ENCODE measurements around the gene GALNT9. TPM values are rescaled to one million over a fixed set of nuclear protein-coding genes. Genes with fewer than 3 reads are reported as not detected.

The GALNT9 gene
- total and polyA plus RNA-seq, 2 donors (not counting 1 experiment from before 2014, with no cell fraction given) = 0.71 to 2.4 TPM

DNA sequence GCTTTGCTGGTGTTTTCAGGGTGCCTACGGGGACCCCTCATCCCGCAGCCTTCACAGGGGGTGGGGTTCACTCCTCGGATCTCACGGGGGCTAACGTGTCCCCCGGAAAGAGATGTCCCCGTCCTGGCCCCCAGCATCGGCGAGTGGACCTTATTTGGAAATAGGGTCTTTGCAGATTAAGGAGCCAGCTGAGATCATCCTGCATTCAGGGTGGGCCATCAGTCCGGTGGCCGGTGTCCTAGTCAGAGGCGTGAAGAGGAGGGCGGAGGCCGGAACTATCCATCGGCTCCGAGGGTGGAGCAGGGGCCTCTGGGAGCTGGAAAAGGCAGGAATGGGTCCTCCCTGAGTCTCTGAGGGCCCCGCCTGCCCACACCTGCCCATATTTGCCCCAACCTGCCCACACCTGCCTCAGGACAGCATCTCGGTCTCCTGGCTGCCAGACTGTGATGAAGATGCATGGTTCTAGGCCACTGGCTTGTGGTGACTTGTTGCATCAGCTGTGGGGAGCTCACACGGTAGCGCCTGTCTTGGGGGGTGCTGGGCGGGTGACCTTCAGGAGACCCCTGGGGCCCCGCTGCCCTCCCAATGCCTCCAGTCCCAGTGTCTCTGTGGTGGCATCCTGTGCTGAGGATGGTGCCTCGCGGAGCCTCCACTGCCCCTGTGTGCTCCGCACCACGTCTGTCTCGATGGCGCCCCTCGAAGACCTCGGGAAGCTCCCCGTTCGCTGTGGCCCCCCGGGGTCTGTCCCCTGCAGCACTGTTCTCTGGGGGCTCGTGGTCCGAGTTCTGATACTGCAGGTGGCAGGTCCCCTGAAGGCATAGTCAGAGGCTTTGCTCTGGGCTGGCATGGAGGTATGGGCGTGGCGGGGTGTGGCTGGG lies 170.5 kb downstream of the GALNT9 start:
- no peaks in the 10 kb centered on the region for H3K27me3 Mint-ChIP-seq
- WGBS (ENCODE audit: insufficient coverage) = 94% methylated on average over 34 of the region's 37 CpGs
- Histone ChIP-seq H4K20me1 (ENCODE audit: control insufficient read depth, insufficient read depth, low read length, poor library complexity, severe bottlenecking) (no peaks in the 10 kb centered on the region), H3K4me3 (ENCODE audit: control extremely low read depth in 1 of 5, extremely low read depth in 1 of 5, insufficient read depth in 1 of 5, low read depth in 2 of 5, low read length in 4 of 5) (no peak overlapping the region), H3K9ac (ENCODE audit: low read length) (no peak overlapping the region), H3K27me3 (replicated peaks in 1 of 4; ENCODE audit: control extremely low read depth in 1 of 4, control insufficient read depth in 3 of 4, insufficient read depth in 4 of 4, low read length in 3 of 4) (no peaks in the 10 kb centered on the region), H3K4me2 (replicated peaks; ENCODE audit: low read depth, low read length, poor library complexity, severe bottlenecking) (no peak overlapping the region), H3K36me3 (replicated peaks in 1 of 2; ENCODE audit: control extremely low read depth in 1 of 2, control insufficient read depth in 1 of 2, extremely low read depth in 1 of 2, insufficient read depth in 2 of 2, low read length in 1 of 2) (peaks cover 7 to 22% of the 10 kb centered on the region in 2 experiments), H3K79me2 (ENCODE audit: control insufficient read depth, insufficient read depth, low read length) (peaks cover under 1% of the 10 kb centered on the region), H3K4me1 (ENCODE audit: control insufficient read depth in 2 of 2, insufficient read depth in 2 of 2, low read length in 2 of 2) (peaks cover 3 to 8% of the 10 kb centered on the region in 2 donors), H3K27ac (ENCODE audit: low read length in 2 of 2) (no peak overlapping the region), H2AFZ (ENCODE audit: insufficient read depth, low read depth, low read length, poor library complexity, severe bottlenecking) (no peak overlapping the region), H3K9me3 (ENCODE audit: control extremely low read depth in 1 of 3, control insufficient read depth in 2 of 3, insufficient read depth in 1 of 3, low read length in 2 of 3) (peaks cover 0 to 20% (median 0%) of the 10 kb centered on the region in 3 donors)
- POLR2A ChIA-PET = no interaction called here
- intact Hi-C loops (cut with micrococcal nuclease) = no loop called here
- no peaks in the 10 kb centered on the region for H3K9me3 Mint-ChIP-seq (ENCODE audit: insufficient read depth)
- ATAC-seq (ENCODE audit: low read depth) (no peak), DNase-seq (no peak)
- H3K27ac Mint-ChIP-seq = no peak overlapping the region
- no peak overlapping the region for H3K4me3 Mint-ChIP-seq
- CTCF ChIA-PET = no interaction called here
- peaks cover 6% of the 10 kb centered on the region for H3K4me1 Mint-ChIP-seq
- TF ChIP-seq, protein P1, sequence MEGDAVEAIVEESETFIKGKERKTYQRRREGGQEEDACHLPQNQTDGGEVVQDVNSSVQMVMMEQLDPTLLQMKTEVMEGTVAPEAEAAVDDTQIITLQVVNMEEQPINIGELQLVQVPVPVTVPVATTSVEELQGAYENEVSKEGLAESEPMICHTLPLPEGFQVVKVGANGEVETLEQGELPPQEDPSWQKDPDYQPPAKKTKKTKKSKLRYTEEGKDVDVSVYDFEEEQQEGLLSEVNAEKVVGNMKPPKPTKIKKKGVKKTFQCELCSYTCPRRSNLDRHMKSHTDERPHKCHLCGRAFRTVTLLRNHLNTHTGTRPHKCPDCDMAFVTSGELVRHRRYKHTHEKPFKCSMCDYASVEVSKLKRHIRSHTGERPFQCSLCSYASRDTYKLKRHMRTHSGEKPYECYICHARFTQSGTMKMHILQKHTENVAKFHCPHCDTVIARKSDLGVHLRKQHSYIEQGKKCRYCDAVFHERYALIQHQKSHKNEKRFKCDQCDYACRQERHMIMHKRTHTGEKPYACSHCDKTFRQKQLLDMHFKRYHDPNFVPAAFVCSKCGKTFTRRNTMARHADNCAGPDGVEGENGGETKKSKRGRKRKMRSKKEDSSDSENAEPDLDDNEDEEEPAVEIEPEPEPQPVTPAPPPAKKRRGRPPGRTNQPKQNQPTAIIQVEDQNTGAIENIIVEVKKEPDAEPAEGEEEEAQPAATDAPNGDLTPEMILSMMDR (IDR thresholded peaks at IDR 0.05) = no peak
- TF ChIP-seq EZH2 (IDR thresholded peaks at IDR 0.05; ENCODE audit: borderline replicate concordance, insufficient read depth, low read depth, low read length, poor library complexity, severe bottlenecking) = no peak

DNA sequence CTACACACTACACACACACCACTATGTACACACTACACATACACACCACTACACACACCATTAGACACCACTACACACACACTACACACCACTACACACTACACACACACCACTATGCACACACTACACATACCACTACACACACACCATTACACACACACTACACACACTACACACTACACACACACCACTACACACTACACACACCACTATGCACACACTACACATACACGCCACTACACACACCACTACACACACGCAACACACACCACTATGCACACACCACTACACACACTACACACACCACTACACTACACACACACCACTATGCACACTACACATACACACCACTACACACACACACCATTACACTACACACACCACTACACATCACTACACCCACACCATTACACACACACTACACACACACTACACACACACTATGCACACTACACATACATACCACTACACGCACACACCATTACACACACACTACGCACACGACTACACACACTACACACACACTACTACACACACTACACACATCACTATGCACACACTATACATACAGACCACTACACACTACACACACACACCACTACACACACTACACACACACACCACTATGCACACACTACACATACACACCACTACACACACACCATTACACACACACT lies 171.5 kb downstream of the GALNT9 start:
- no peak overlapping the region for H3K4me3 ChIP-seq (ENCODE audit: control extremely low read depth in 1 of 5, extremely low read depth in 1 of 5, insufficient read depth in 1 of 5, low read depth in 2 of 5, low read length in 4 of 5)
- ATAC-seq (ENCODE audit: low read depth) = no peak
- H3K9ac ChIP-seq (ENCODE audit: low read length) = no peak overlapping the region
- no peaks in the 10 kb centered on the region for H3K27me3 ChIP-seq (replicated peaks in 1 of 4; ENCODE audit: control extremely low read depth in 1 of 4, control insufficient read depth in 3 of 4, insufficient read depth in 4 of 4, low read length in 3 of 4)
- peaks cover 0 to 19% (median 0%) of the 10 kb centered on the region in 3 donors for H3K9me3 ChIP-seq (ENCODE audit: control extremely low read depth in 1 of 3, control insufficient read depth in 2 of 3, insufficient read depth in 1 of 3, low read length in 2 of 3)
- peaks cover 4% of the 10 kb centered on the region for H4K20me1 ChIP-seq (ENCODE audit: control insufficient read depth, insufficient read depth, low read length, poor library complexity, severe bottlenecking)
- POLR2A ChIA-PET = no interaction called here
- H3K27me3 Mint-ChIP-seq = no peaks in the 10 kb centered on the region
- CTCF ChIA-PET = no interaction called here
- H3K4me1 ChIP-seq (ENCODE audit: control insufficient read depth in 2 of 2, insufficient read depth in 2 of 2, low read length in 2 of 2) = peaks cover 3 to 11% of the 10 kb centered on the region in 2 donors
- H3K4me3 Mint-ChIP-seq = no peak overlapping the region
- no peaks in the 10 kb centered on the region for H3K9me3 Mint-ChIP-seq (ENCODE audit: insufficient read depth)
- H3K27ac Mint-ChIP-seq = no peak overlapping the region
- peaks cover 7 to 22% of the 10 kb centered on the region in 2 experiments for H3K36me3 ChIP-seq (replicated peaks in 1 of 2; ENCODE audit: control extremely low read depth in 1 of 2, control insufficient read depth in 1 of 2, extremely low read depth in 1 of 2, insufficient read depth in 2 of 2, low read length in 1 of 2)
- no peak for DNase-seq
- no peak for TF ChIP-seq EZH2 (IDR thresholded peaks at IDR 0.05; ENCODE audit: borderline replicate concordance, insufficient read depth, low read depth, low read length, poor library complexity, severe bottlenecking)
- TF ChIP-seq, protein P1 (IDR thresholded peaks at IDR 0.05) = no peak
- H3K4me2 ChIP-seq (replicated peaks; ENCODE audit: low read depth, low read length, poor library complexity, severe bottlenecking) = no peak overlapping the region
- 99% methylated on average over 5 of the region's 5 CpGs for WGBS (ENCODE audit: insufficient coverage)
- H3K27ac ChIP-seq (ENCODE audit: low read length in 2 of 2) = no peak overlapping the region
- H2AFZ ChIP-seq (ENCODE audit: insufficient read depth, low read depth, low read length, poor library complexity, severe bottlenecking) = no peak overlapping the region
- peaks cover 10% of the 10 kb centered on the region for H3K79me2 ChIP-seq (ENCODE audit: control insufficient read depth, insufficient read depth, low read length)
- H3K4me1 Mint-ChIP-seq = peaks cover 9% of the 10 kb centered on the region
- intact Hi-C loops (cut with micrococcal nuclease) = no loop called here

Measured in B cell (primary cell).